ENCODE results near the gene RBM33. TPM values are rescaled to one million over a fixed set of nuclear protein-coding genes. Genes with fewer than 3 reads are reported as not detected.

The RBM33 gene
- 33.0 and 34.4 TPM in 2 replicates for total RNA-seq (2014; rRNA removed; shearing (Covaris generic); ENCODE audit: low replicate concordance)

DNA sequence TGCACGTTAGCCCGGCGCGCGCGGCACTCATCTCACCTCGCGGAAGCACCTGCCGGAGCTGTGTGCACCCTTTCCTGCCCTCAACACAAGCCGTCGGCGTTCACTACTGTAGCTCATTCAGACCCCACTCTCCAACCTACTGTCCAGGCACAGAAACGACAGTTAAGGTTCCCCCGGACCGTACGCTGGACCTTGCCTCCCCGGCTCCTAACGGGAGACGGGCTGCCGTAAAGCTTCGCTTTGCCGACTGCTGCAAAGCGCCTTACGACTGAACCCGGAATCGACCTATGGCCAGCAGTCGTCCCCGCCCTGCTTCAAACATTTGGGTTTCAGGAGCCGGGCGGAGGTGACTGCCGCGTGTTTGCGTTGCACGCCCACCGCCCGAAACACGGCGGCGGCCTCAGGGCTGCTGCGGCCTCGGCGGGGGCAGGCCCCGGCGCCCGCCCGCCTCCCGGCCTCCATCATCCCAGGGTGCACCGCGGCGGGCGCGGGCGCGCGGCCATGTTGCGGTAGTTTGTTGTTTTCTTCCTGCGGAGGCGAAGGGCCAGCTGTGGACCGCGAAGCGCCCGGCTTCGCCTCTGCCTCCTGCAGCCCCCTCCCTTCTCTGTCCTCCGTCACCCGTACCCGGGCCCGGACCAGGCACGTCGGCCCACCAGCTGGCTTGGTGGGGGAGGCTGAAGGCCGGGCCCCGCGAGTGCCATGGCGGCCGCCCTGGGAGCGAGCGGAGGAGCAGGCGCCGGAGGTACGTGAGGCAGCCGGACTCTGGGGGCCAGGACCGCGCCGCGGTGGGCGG, at the start of gene RBM33:
TSS of gene RBM33 (plus strand) at position 484 of the 793 bp plus-strand sequence. CDS start at position 700, 216 bp downstream.
- peak within 1 kb of the TSS; percentile 91 for H2AFZ ChIP-seq (ENCODE audit: low read length)

GRCh38 chr7:155594961-155595366, 49.5 kb upstream of the RBM33 start:
- H3K79me2 ChIP-seq (ENCODE audit: low read length): no peaks in the 10 kb centered on the region
- H3K9ac ChIP-seq (ENCODE audit: low read length): no peak overlapping the region
- no peak overlapping the region for H3K27ac ChIP-seq (ENCODE audit: low read length)
- no peaks in the 10 kb centered on the region for H4K20me1 ChIP-seq (ENCODE audit: insufficient read depth, low read depth, low read length)
- H3K4me2 ChIP-seq (ENCODE audit: low read depth, low read length, poor library complexity, severe bottlenecking): no peak overlapping the region
- no peak for DNase-seq
- peaks cover 6% of the 10 kb centered on the region for H3K4me1 ChIP-seq (ENCODE audit: low read length)
- no peaks in the 10 kb centered on the region for H3K36me3 ChIP-seq (ENCODE audit: insufficient read depth, low read length)
- H3K9me2 ChIP-seq (replicated peaks; ENCODE audit: insufficient read depth, low read length): no peaks in the 10 kb centered on the region
- H3K4me3 ChIP-seq (ENCODE audit: low read length): no peak overlapping the region
- H3K9me3 ChIP-seq (ENCODE audit: low read length): no peaks in the 10 kb centered on the region
- no peak overlapping the region for H2AFZ ChIP-seq (ENCODE audit: low read length)
- no peaks in the 10 kb centered on the region for H3K27me3 ChIP-seq (ENCODE audit: low read length)

More for the DNA sequence above, at the start of gene RBM33:
- Histone ChIP-seq H3K9me2 (replicated peaks; ENCODE audit: insufficient read depth, low read length) (no peaks in the 10 kb centered on the region), H3K4me3 (ENCODE audit: low read length) (peak within 1 kb of the TSS; percentile 83), H3K27me3 (ENCODE audit: low read length) (no peaks in the 10 kb centered on the region), H3K4me2 (ENCODE audit: low read depth, low read length, poor library complexity, severe bottlenecking) (peak within 1 kb of the TSS; percentile 81), H3K4me1 (ENCODE audit: low read length) (peaks cover 17% of the 10 kb centered on the region), H3K9ac (ENCODE audit: low read length) (peak within 1 kb of the TSS; percentile 95), H3K27ac (ENCODE audit: low read length) (peak within 1 kb of the TSS; percentile 81), H4K20me1 (ENCODE audit: insufficient read depth, low read depth, low read length) (no peaks in the 10 kb centered on the region), H3K36me3 (ENCODE audit: insufficient read depth, low read length) (peaks cover 54% of the 10 kb centered on the region), H3K9me3 (ENCODE audit: low read length) (peaks cover 8% of the 10 kb centered on the region), H3K79me2 (ENCODE audit: low read length) (peaks cover 59% of the 10 kb centered on the region)
- DNase-seq: peak; percentile 94

GRCh38 chr7:155597753-155598140, 46.7 kb upstream of the RBM33 start:
- Histone ChIP-seq H3K4me3 (ENCODE audit: low read length) (no peak overlapping the region), H3K27ac (ENCODE audit: low read length) (no peak overlapping the region), H3K27me3 (ENCODE audit: low read length) (no peaks in the 10 kb centered on the region), H2AFZ (ENCODE audit: low read length) (no peak overlapping the region), H3K4me2 (ENCODE audit: low read depth, low read length, poor library complexity, severe bottlenecking) (no peak overlapping the region), H3K36me3 (ENCODE audit: insufficient read depth, low read length) (no peaks in the 10 kb centered on the region), H3K9ac (ENCODE audit: low read length) (no peak overlapping the region), H3K4me1 (ENCODE audit: low read length) (peaks cover 6% of the 10 kb centered on the region), H3K79me2 (ENCODE audit: low read length) (no peaks in the 10 kb centered on the region), H3K9me3 (ENCODE audit: low read length) (no peaks in the 10 kb centered on the region), H3K9me2 (replicated peaks; ENCODE audit: insufficient read depth, low read length) (no peaks in the 10 kb centered on the region), H4K20me1 (ENCODE audit: insufficient read depth, low read depth, low read length) (no peaks in the 10 kb centered on the region)
- no peak for DNase-seq

DNA sequence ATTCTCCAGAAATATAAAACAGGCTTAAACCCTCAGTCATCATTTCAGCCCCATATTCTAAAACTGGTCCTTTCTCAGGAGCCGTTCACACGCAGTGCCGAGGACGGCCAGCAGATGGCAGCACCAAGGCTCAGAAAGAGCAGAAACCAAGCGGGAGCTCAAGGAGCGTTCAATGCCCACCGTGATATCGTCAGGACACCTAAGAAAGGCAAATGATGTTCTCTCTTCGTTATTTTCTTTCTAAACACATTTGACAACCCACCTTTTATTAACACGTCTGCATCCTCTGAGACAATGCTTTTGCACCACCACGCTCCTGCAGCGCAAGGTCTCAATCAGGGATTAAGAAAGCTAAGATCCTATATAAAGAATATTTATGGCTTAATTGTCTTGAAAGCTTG, 45.7 kb upstream of the RBM33 start:
- Histone ChIP-seq H4K20me1 (ENCODE audit: insufficient read depth, low read depth, low read length) (no peaks in the 10 kb centered on the region), H3K36me3 (ENCODE audit: insufficient read depth, low read length) (no peaks in the 10 kb centered on the region), H3K9ac (ENCODE audit: low read length) (no peak overlapping the region), H3K27me3 (ENCODE audit: low read length) (no peaks in the 10 kb centered on the region), H3K4me3 (ENCODE audit: low read length) (no peak overlapping the region), H3K4me1 (ENCODE audit: low read length) (peaks cover 6% of the 10 kb centered on the region), H3K9me3 (ENCODE audit: low read length) (no peaks in the 10 kb centered on the region), H3K27ac (ENCODE audit: low read length) (no peak overlapping the region), H3K79me2 (ENCODE audit: low read length) (no peaks in the 10 kb centered on the region), H3K9me2 (replicated peaks; ENCODE audit: insufficient read depth, low read length) (no peaks in the 10 kb centered on the region), H3K4me2 (ENCODE audit: low read depth, low read length, poor library complexity, severe bottlenecking) (no peak overlapping the region), H2AFZ (ENCODE audit: low read length) (no peak overlapping the region)
- DNase-seq: peak; percentile 94

DNA sequence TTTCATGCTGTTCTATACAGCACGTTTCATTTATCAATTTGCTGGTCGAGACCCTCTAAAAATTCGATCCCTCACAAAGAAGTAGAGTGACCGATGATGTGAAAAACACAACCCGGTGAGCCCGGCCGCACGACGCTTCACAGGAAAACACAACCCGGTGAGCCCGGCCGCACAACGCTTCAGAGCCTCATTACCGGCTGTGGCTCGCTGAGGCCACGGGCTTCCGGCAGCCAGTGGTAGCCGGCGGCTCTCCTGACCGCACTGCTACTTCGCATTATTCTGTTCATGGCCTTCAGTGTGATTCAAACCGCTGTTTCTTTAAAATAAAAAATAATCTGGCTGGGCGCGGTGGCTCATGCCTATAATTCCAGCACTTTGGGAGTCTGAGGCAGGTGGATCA, 42.3 kb upstream of the RBM33 start:
- H3K27me3 ChIP-seq (ENCODE audit: low read length): no peaks in the 10 kb centered on the region
- no peak overlapping the region for H3K27ac ChIP-seq (ENCODE audit: low read length)
- no peaks in the 10 kb centered on the region for H3K4me1 ChIP-seq (ENCODE audit: low read length)
- H2AFZ ChIP-seq (ENCODE audit: low read length): no peak overlapping the region
- H3K9ac ChIP-seq (ENCODE audit: low read length): no peak overlapping the region
- no peaks in the 10 kb centered on the region for H3K9me2 ChIP-seq (replicated peaks; ENCODE audit: insufficient read depth, low read length)
- no peaks in the 10 kb centered on the region for H3K9me3 ChIP-seq (ENCODE audit: low read length)
- no peak for DNase-seq
- H3K4me2 ChIP-seq (ENCODE audit: low read depth, low read length, poor library complexity, severe bottlenecking): no peak overlapping the region
- H3K36me3 ChIP-seq (ENCODE audit: insufficient read depth, low read length): no peaks in the 10 kb centered on the region
- H3K79me2 ChIP-seq (ENCODE audit: low read length): no peaks in the 10 kb centered on the region
- H3K4me3 ChIP-seq (ENCODE audit: low read length): no peak overlapping the region
- no peaks in the 10 kb centered on the region for H4K20me1 ChIP-seq (ENCODE audit: insufficient read depth, low read depth, low read length)

DNA sequence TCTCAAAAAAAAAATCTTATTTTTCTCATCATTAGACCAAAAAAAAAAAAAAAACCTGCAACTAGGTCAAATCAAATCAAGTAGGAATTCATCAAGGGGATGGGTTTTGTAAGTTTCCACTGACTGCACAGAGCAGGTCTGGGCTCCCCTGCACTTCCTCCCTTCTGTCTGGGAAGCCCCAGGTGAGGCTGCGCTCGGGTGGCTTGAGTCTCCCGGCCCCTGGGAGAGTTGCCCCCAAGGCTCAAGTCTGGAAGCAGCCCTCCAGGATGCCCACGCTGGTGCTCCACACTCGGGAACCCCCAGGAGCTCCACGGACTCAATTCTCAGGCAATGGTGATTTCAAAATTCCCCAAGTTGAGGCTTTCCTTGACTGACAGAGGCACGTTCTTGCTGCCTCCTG, 41.7 kb upstream of the RBM33 start:
- H2AFZ ChIP-seq (ENCODE audit: low read length): no peak overlapping the region
- H3K9ac ChIP-seq (ENCODE audit: low read length): no peak overlapping the region
- H3K4me1 ChIP-seq (ENCODE audit: low read length): no peaks in the 10 kb centered on the region
- H3K36me3 ChIP-seq (ENCODE audit: insufficient read depth, low read length): no peaks in the 10 kb centered on the region
- no peaks in the 10 kb centered on the region for H3K9me2 ChIP-seq (replicated peaks; ENCODE audit: insufficient read depth, low read length)
- H3K4me3 ChIP-seq (ENCODE audit: low read length): no peak overlapping the region
- no peaks in the 10 kb centered on the region for H3K27me3 ChIP-seq (ENCODE audit: low read length)
- H3K9me3 ChIP-seq (ENCODE audit: low read length): no peaks in the 10 kb centered on the region
- no peak overlapping the region for H3K4me2 ChIP-seq (ENCODE audit: low read depth, low read length, poor library complexity, severe bottlenecking)
- DNase-seq: no peak
- no peak overlapping the region for H3K27ac ChIP-seq (ENCODE audit: low read length)
- H3K79me2 ChIP-seq (ENCODE audit: low read length): no peaks in the 10 kb centered on the region
- H4K20me1 ChIP-seq (ENCODE audit: insufficient read depth, low read depth, low read length): no peaks in the 10 kb centered on the region

GRCh38 chr7:155603205-155603857, 41.1 kb upstream of the RBM33 start:
- Histone ChIP-seq H3K9me2 (replicated peaks; ENCODE audit: insufficient read depth, low read length) (no peaks in the 10 kb centered on the region), H3K9me3 (ENCODE audit: low read length) (no peaks in the 10 kb centered on the region), H3K4me1 (ENCODE audit: low read length) (no peaks in the 10 kb centered on the region), H3K4me3 (ENCODE audit: low read length) (no peak overlapping the region), H3K27ac (ENCODE audit: low read length) (no peak overlapping the region), H4K20me1 (ENCODE audit: insufficient read depth, low read depth, low read length) (no peaks in the 10 kb centered on the region), H3K4me2 (ENCODE audit: low read depth, low read length, poor library complexity, severe bottlenecking) (no peak overlapping the region), H3K79me2 (ENCODE audit: low read length) (no peaks in the 10 kb centered on the region), H3K27me3 (ENCODE audit: low read length) (no peaks in the 10 kb centered on the region), H3K9ac (ENCODE audit: low read length) (no peak overlapping the region), H2AFZ (ENCODE audit: low read length) (no peak overlapping the region), H3K36me3 (ENCODE audit: insufficient read depth, low read length) (no peaks in the 10 kb centered on the region)
- DNase-seq: no peak

GRCh38 chr7:155603858-155604503, 40.5 kb upstream of the RBM33 start:
- H4K20me1 ChIP-seq (ENCODE audit: insufficient read depth, low read depth, low read length): no peaks in the 10 kb centered on the region
- no peaks in the 10 kb centered on the region for H3K9me3 ChIP-seq (ENCODE audit: low read length)
- H3K27me3 ChIP-seq (ENCODE audit: low read length): no peaks in the 10 kb centered on the region
- H3K9ac ChIP-seq (ENCODE audit: low read length): no peak overlapping the region
- H3K27ac ChIP-seq (ENCODE audit: low read length): no peak overlapping the region
- H2AFZ ChIP-seq (ENCODE audit: low read length): no peak overlapping the region
- no peaks in the 10 kb centered on the region for H3K79me2 ChIP-seq (ENCODE audit: low read length)
- H3K4me3 ChIP-seq (ENCODE audit: low read length): no peak overlapping the region
- H3K4me2 ChIP-seq (ENCODE audit: low read depth, low read length, poor library complexity, severe bottlenecking): no peak overlapping the region
- no peak for DNase-seq
- H3K9me2 ChIP-seq (replicated peaks; ENCODE audit: insufficient read depth, low read length): no peaks in the 10 kb centered on the region
- no peaks in the 10 kb centered on the region for H3K36me3 ChIP-seq (ENCODE audit: insufficient read depth, low read length)
- no peaks in the 10 kb centered on the region for H3K4me1 ChIP-seq (ENCODE audit: low read length)
